ENCODE measurements around the gene HVCN1. TPM values are rescaled to one million over a fixed set of nuclear protein-coding genes. Genes with fewer than 3 reads are reported as not detected.

HVCN1 gene
- total and polyA plus RNA-seq, 2 of the 13 experiments (the other 11 are each of a cell fraction or from before 2014, with no cell fraction given): 0.49 to 1.3 TPM

- TF ChIP-seq ZBTB46 (CRISPR knock-in tag; IDR thresholded peaks at IDR 0.05; ENCODE audit: borderline replicate concordance): no peak
- no peak for TF ChIP-seq ZNF644 (CRISPR knock-in tag; IDR thresholded peaks at IDR 0.05; ENCODE audit: low read depth)
- no peak for TF ChIP-seq ZNF577 (CRISPR knock-in tag; IDR thresholded peaks at IDR 0.05; ENCODE audit: borderline replicate concordance, low read depth)
- TF ChIP-seq CENPX (CRISPR knock-in tag; IDR thresholded peaks at IDR 0.05): no peak
- TF ChIP-seq ZNF460 (CRISPR knock-in tag; IDR thresholded peaks at IDR 0.05; ENCODE audit: borderline replicate concordance): no peak
- TF ChIP-seq SAP130 (CRISPR knock-in tag; IDR thresholded peaks at IDR 0.05; ENCODE audit: low read depth): peak; percentile 44
- TF ChIP-seq FOXO1 (CRISPR knock-in tag; IDR thresholded peaks at IDR 0.05): peak; percentile 70
- TF ChIP-seq NR2F1 (CRISPR knock-in tag; IDR thresholded peaks at IDR 0.05): no peak
- TF ChIP-seq ZNF772 (CRISPR knock-in tag; IDR thresholded peaks at IDR 0.05): no peak
- TF ChIP-seq RNF219 (CRISPR knock-in tag; IDR thresholded peaks at IDR 0.05): no peak
- no peak for TF ChIP-seq FOXA1 (IDR thresholded peaks at IDR 0.05)
- peak; percentile 78 for TF ChIP-seq FOXA1 (CRISPR knock-in tag; IDR thresholded peaks at IDR 0.05)
- no peak for TF ChIP-seq SKIL (CRISPR knock-in tag; IDR thresholded peaks at IDR 0.05; ENCODE audit: borderline replicate concordance)
- no peak for TF ChIP-seq FOXP1 (IDR thresholded peaks at IDR 0.05)
- TF ChIP-seq FOXP1 (CRISPR knock-in tag; IDR thresholded peaks at IDR 0.05): peak; percentile 68
- TF ChIP-seq FOXK1 (CRISPR knock-in tag; IDR thresholded peaks at IDR 0.05; ENCODE audit: borderline replicate concordance, low read depth): peak; percentile 35; the same call in 1 of the 2 replicates
- no peak for TF ChIP-seq ZNF614 (CRISPR knock-in tag; IDR thresholded peaks at IDR 0.05; ENCODE audit: borderline replicate concordance)
- no peak for TF ChIP-seq ZNF562 (CRISPR knock-in tag; IDR thresholded peaks at IDR 0.05; ENCODE audit: borderline replicate concordance)
- TF ChIP-seq ZFP36L1 (CRISPR knock-in tag; IDR thresholded peaks at IDR 0.05): no peak; the same call in 1 of the 2 replicates
- 0 out of 2 replicates have a peak, but pooled peaks have one; percentile 17 for TF ChIP-seq SOX5 (CRISPR knock-in tag; IDR thresholded peaks at IDR 0.05; ENCODE audit: borderline replicate concordance)
- peak; percentile 65; the same call in 1 of the 2 replicates for TF ChIP-seq FOXA3 (CRISPR knock-in tag; IDR thresholded peaks at IDR 0.05)
- TF ChIP-seq ZNF331 (CRISPR knock-in tag; IDR thresholded peaks at IDR 0.05): 0 out of 2 replicates have a peak, but pooled peaks have one; percentile 14
- peak; percentile 82 for TF ChIP-seq SMC3 (IDR thresholded peaks at IDR 0.05; ENCODE audit: low read length)
- peak; percentile 41; the same call in 1 of the 2 replicates for TF ChIP-seq HDAC1 (CRISPR knock-in tag; IDR thresholded peaks at IDR 0.05)
- no peak for TF ChIP-seq ZNF572 (CRISPR knock-in tag; IDR thresholded peaks at IDR 0.05)
- TF ChIP-seq PATZ1 (CRISPR knock-in tag; IDR thresholded peaks at IDR 0.05): no peak
These were observed 15.8 kb upstream of the HVCN1 start (continued) for GRCh38 chr12:110704750-110705149.
